Activated naive CD4-positive, alpha-beta T cell treated with anti-CD3 and anti-CD28 coated beads, Interleukin-2, amount 50 U/mL, for 24 hours (primary cell): ENCODE data around the gene USP19.
A peak's percentile ranks its signal among the peaks of the same experiment; 100 is the strongest.

Experiments
- H3K27ac Mint-ChIP-seq: one replicate; pipeline ENCODE4 v1.8.0; 2021; ENCODE audit warnings: mild to moderate bottlenecking, mixed read lengths
- H3K27me3 Mint-ChIP-seq: one replicate; pipeline ENCODE4 v1.8.0; 2021; ENCODE audit warnings: mixed read lengths
- H3K36me3 Mint-ChIP-seq: one replicate; pipeline ENCODE4 v1.8.0; 2021; ENCODE audit warnings: mixed read lengths
- H3K4me1 Mint-ChIP-seq: one replicate; pipeline ENCODE4 v1.8.0; 2021; ENCODE audit warnings: mixed read lengths
- H3K4me3 Mint-ChIP-seq: one replicate; pipeline ENCODE4 v1.8.0; 2021; ENCODE audit warnings: mild to moderate bottlenecking, mixed read lengths
- H3K9me3 Mint-ChIP-seq: one replicate; pipeline ENCODE4 v1.8.0; 2021; ENCODE audit warnings: mixed read lengths

USP19 gene

DNA sequence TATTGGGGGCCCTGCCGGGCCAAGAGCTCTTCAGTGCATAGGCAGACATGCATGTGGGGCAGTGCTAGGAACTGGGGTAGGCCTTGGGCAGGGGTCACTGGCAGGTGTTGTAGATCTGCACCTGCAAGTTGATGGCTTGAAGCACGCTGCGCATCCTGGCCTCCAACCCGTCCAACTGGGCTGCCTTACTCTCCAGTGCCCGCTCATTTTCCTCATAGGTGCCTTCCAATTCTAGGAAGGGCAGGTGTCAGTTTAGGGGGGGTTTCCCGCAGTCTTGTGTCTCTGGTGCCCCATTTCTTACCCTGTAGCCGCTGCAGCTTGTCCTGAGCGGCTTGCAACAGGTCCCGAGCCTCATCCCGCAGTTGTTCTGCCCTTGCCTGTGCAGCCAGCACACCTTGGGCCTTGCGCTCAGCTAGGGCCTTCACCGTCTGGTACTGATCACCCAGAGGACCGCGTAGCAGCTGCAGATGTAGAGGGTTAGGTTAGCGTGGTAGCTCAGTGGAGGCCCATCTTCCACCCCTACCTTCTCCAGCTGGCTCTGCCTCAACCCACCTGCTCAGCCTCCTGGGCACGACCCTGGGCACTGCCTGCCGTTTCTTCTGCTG is 611 bp upstream of the USP19 start:
- H3K4me1 Mint-ChIP-seq: peaks cover 23% of the 10 kb centered on the region
- H3K4me3 Mint-ChIP-seq: peak overlapping the region; percentile 92
- H3K9me3 Mint-ChIP-seq: no peaks in the 10 kb centered on the region
- H3K27ac Mint-ChIP-seq: peak overlapping the region; percentile 74
- H3K36me3 Mint-ChIP-seq: peaks cover 2% of the 10 kb centered on the region
- H3K27me3 Mint-ChIP-seq: no peaks in the 10 kb centered on the region

DNA sequence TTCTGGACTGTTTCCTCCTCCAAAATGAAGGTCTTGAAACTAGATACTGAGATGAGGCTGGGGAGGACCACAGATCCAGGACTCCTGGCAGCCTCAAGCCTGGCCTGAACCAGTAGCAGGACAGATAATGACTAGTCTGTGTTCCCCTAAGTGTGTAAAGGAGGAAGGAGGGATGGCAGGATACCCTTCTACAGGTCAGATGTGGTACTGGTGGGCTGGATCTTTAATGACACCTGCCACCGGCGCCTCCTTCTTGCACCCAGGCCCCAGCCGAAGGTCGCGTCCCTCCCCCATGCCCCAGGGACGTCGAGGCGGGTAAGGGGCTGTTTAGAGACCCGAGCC is 556 bp downstream of the USP19 start:
- Mint-ChIP-seq H3K36me3 (peaks cover 2% of the 10 kb centered on the region), H3K4me1 (peaks cover 23% of the 10 kb centered on the region), H3K4me3 (peak overlapping the region; percentile 92), H3K27ac (peak overlapping the region; percentile 90), H3K27me3 (no peaks in the 10 kb centered on the region), H3K9me3 (no peaks in the 10 kb centered on the region)

- peak overlapping the region; percentile 92 for H3K4me3 Mint-ChIP-seq
- no peaks in the 10 kb centered on the region for H3K9me3 Mint-ChIP-seq
These were observed 1.2 kb downstream of the USP19 start for GRCh38 chr3:49119439-49119838.

GRCh38 chr3:49119036-49119435 is 1.6 kb downstream of the USP19 start:
- H3K36me3 Mint-ChIP-seq: peaks cover 2% of the 10 kb centered on the region
- peak overlapping the region; percentile 92 for H3K4me3 Mint-ChIP-seq
- H3K4me1 Mint-ChIP-seq: peaks cover 23% of the 10 kb centered on the region
- H3K27ac Mint-ChIP-seq: peak overlapping the region; percentile 51
- no peaks in the 10 kb centered on the region for H3K27me3 Mint-ChIP-seq
- H3K9me3 Mint-ChIP-seq: no peaks in the 10 kb centered on the region

More at GRCh38 chr3:49119439-49119838, 1.2 kb downstream of the USP19 start:
- Mint-ChIP-seq H3K27ac (peak overlapping the region; percentile 51), H3K4me1 (peaks cover 23% of the 10 kb centered on the region), H3K27me3 (no peaks in the 10 kb centered on the region), H3K36me3 (peaks cover 2% of the 10 kb centered on the region)

DNA sequence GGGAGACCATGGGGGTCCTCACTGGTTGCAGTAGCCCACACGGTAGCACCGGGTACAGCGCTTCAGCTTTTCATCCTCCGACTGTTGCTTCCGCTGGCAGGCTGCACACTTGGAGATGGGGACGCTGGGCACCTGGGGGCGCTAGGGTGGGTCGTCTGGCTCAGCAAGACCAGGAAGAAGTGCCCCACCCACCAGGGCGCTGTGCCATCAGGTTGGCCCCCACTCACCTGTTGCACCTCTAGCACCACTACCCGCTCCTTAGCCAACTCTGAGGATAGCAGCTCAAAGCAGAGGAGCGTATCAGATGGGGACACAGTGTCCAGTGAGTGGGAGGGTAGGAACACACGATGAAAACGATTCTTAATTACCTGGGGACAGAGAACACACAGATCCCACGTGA is 8.4 kb downstream of the USP19 start:
- peaks cover under 1% of the 10 kb centered on the region for H3K4me1 Mint-ChIP-seq
- no peak overlapping the region for H3K4me3 Mint-ChIP-seq
- H3K9me3 Mint-ChIP-seq: no peaks in the 10 kb centered on the region
- no peak overlapping the region for H3K27ac Mint-ChIP-seq
- H3K27me3 Mint-ChIP-seq: no peaks in the 10 kb centered on the region
- peaks cover 2% of the 10 kb centered on the region for H3K36me3 Mint-ChIP-seq

- H3K4me1 Mint-ChIP-seq: no peaks in the 10 kb centered on the region
- H3K27me3 Mint-ChIP-seq: no peaks in the 10 kb centered on the region
- peaks cover 2% of the 10 kb centered on the region for H3K36me3 Mint-ChIP-seq
- H3K27ac Mint-ChIP-seq: no peak overlapping the region
- H3K4me3 Mint-ChIP-seq: no peak overlapping the region
- H3K9me3 Mint-ChIP-seq: no peaks in the 10 kb centered on the region
These were observed 9.3 kb downstream of the USP19 start for GRCh38 chr3:49111347-49111746.

DNA sequence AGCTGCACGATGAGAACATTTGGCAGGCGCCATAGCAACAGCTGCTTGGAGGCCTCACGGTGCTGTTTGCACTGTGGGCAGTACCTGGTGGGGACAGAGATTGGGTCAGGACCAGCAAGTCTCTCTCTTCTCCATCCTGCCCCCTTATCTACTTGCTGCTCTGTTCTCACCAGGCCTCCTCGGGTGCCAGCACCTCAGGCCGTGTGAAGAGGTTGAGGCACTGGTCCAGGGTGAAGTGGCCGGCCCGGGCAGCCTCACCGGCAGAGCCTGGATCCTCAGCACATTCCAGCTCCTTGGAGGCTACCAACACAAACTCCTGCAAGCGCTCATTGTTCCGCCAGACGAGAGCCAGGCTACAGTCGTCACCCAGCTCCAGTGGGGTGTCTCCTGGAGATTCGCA is 9.8 kb downstream of the USP19 start:
- Mint-ChIP-seq H3K4me1 (peaks cover 2% of the 10 kb centered on the region), H3K4me3 (no peak overlapping the region), H3K27ac (no peak overlapping the region), H3K36me3 (peaks cover 2% of the 10 kb centered on the region), H3K27me3 (no peaks in the 10 kb centered on the region), H3K9me3 (no peaks in the 10 kb centered on the region)

GRCh38 chr3:49108346-49108745 is 12.3 kb downstream of the USP19 start:
- H3K36me3 Mint-ChIP-seq: peaks cover 4% of the 10 kb centered on the region
- no peaks in the 10 kb centered on the region for H3K27me3 Mint-ChIP-seq
- H3K4me1 Mint-ChIP-seq: peaks cover 22% of the 10 kb centered on the region
- no peak overlapping the region for H3K4me3 Mint-ChIP-seq
- H3K9me3 Mint-ChIP-seq: no peaks in the 10 kb centered on the region
- no peak overlapping the region for H3K27ac Mint-ChIP-seq

- H3K4me1 Mint-ChIP-seq: peaks cover 24% of the 10 kb centered on the region
- peak within 1 kb of the TSS; percentile 97 for H3K4me3 Mint-ChIP-seq
- peak within 1 kb of the TSS; percentile 98 for H3K27ac Mint-ChIP-seq
- H3K36me3 Mint-ChIP-seq: peaks cover 5% of the 10 kb centered on the region
- H3K27me3 Mint-ChIP-seq: no peaks in the 10 kb centered on the region
- H3K9me3 Mint-ChIP-seq: no peaks in the 10 kb centered on the region
These were observed 16.0 kb downstream of the USP19 start, which contains the start of gene QARS1 for GRCh38 chr3:49104427-49105291. Gene QARS1 (minus strand): TSS chr3:49104757. CDS start chr3:49104733, 24 bp downstream.

GRCh38 chr3:49104052-49104426 is 16.6 kb downstream of the USP19 start:
- H3K4me1 Mint-ChIP-seq: peaks cover 24% of the 10 kb centered on the region
- peak overlapping the region; percentile 98 for H3K27ac Mint-ChIP-seq
- peaks cover 8% of the 10 kb centered on the region for H3K36me3 Mint-ChIP-seq
- H3K27me3 Mint-ChIP-seq: no peaks in the 10 kb centered on the region
- peak overlapping the region; percentile 97 for H3K4me3 Mint-ChIP-seq
- H3K9me3 Mint-ChIP-seq: no peaks in the 10 kb centered on the region

GRCh38 chr3:49100046-49100615 is 20.5 kb downstream of the USP19 start:
- peaks cover 20% of the 10 kb centered on the region for H3K4me1 Mint-ChIP-seq
- H3K36me3 Mint-ChIP-seq: peaks cover 8% of the 10 kb centered on the region
- H3K9me3 Mint-ChIP-seq: no peaks in the 10 kb centered on the region
- no peaks in the 10 kb centered on the region for H3K27me3 Mint-ChIP-seq
- no peak overlapping the region for H3K27ac Mint-ChIP-seq
- no peak overlapping the region for H3K4me3 Mint-ChIP-seq

GRCh38 chr3:49098910-49099630 is 21.6 kb downstream of the USP19 start:
- no peak overlapping the region for H3K27ac Mint-ChIP-seq

GRCh38 chr3:49098429-49098828 is 22.2 kb downstream of the USP19 start:
- peaks cover 7% of the 10 kb centered on the region for H3K36me3 Mint-ChIP-seq
- H3K27me3 Mint-ChIP-seq: no peaks in the 10 kb centered on the region
- no peak overlapping the region for H3K27ac Mint-ChIP-seq
- H3K4me1 Mint-ChIP-seq: peaks cover 4% of the 10 kb centered on the region
- H3K4me3 Mint-ChIP-seq: no peak overlapping the region
- no peaks in the 10 kb centered on the region for H3K9me3 Mint-ChIP-seq

More at GRCh38 chr3:49098910-49099630, 21.6 kb downstream of the USP19 start:
- no peak overlapping the region for H3K4me3 Mint-ChIP-seq
- no peaks in the 10 kb centered on the region for H3K9me3 Mint-ChIP-seq
- H3K4me1 Mint-ChIP-seq: peaks cover 10% of the 10 kb centered on the region
- no peaks in the 10 kb centered on the region for H3K27me3 Mint-ChIP-seq
- H3K36me3 Mint-ChIP-seq: peaks cover 7% of the 10 kb centered on the region

DNA sequence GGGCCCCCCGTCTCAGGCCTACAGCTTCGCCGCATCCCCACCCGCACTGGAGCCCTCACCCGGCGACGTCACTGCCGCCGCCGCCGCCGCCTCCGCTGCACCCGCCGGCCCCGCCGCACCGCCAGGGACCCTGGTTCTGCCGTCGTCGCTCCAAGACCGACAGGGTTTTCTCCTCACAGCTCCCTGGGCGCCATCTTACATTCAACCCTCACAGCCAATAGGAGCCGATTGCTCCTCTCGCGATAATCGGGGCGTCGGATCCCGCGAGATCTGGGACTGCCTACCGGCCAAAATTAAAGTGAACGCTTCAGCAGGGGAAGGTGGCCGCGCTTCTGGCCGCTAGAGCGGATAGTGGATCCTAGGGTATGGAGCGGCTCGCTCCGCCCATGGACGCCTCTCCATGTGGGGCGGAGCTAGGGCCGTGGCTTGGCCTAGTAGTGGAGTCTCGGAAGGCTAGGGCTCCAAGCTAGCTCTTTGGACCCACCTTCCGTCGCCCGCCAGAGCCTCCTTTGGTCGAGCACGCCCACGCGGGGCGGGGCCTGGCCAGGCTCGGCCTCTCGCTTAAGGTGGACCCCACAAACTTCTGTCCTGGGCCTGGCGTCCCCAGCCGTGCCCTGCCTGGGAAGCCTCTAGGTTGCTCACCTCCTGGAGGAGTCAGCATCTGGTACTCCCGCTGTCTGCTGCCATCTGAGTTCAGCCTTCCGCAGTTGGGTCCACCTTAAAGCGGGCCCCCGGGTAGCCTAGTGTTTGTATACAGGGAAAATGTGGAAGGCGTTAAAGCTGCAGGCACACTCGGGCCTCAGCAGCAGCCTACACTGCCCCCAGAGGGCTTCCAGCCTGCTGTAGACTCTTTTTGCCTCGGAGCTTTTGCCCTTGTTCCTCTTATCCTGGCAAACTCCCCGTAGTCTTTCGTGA is 26.5 kb downstream of the USP19 start, which contains the start of gene QRICH1:
QRICH1 (minus strand) TSS at position 219 of the 915 bp plus-strand sequence. CDS start 17,054 bp downstream, outside the sequence.
- peak within 1 kb of the TSS; percentile 97 for H3K27ac Mint-ChIP-seq
- peak within 1 kb of the TSS; percentile 95 for H3K4me3 Mint-ChIP-seq
- peaks cover 2% of the 10 kb centered on the region for H3K36me3 Mint-ChIP-seq
- H3K4me1 Mint-ChIP-seq: peaks cover 30% of the 10 kb centered on the region
- no peaks in the 10 kb centered on the region for H3K27me3 Mint-ChIP-seq
- no peaks in the 10 kb centered on the region for H3K9me3 Mint-ChIP-seq
